Esophagus squamous epithelium (tissue), 5 donors: ENCODE results near the gene EEF1A2. TPM values are rescaled to one million over a fixed set of nuclear protein-coding genes. Genes with fewer than 3 reads are reported as not detected.

Experiments
- DNase-seq: peaks from one replicate; lab custom pipeline; 2025; lab: John Stamatoyannopoulos, UW
- H3K27ac ChIP-seq, 4 donors: fragments of 200-600 bp; sonication (generic); one replicate each; pipeline ENCODE4 v1.5.1; 2016 to 2019; ENCODE audit warnings: mild to moderate bottlenecking in 1 of 4
- H3K27me3 ChIP-seq, 4 donors: fragments of 200-600 bp; sonication (generic); 1 replicate in 3 of 4; 2 replicates in 1 of 4; pipeline versions ENCODE4 v1.5.1 to v1.6.0; 2017 to 2021; ENCODE audit warnings: antibody characterized with exemption in 1 of 4
- H3K36me3 ChIP-seq, 3 donors: fragments of 200-600 bp; sonication (generic); one replicate each; pipeline ENCODE4 v1.5.1; 2016 to 2019
- H3K4me1 ChIP-seq, 3 donors: fragments of 200-600 bp; sonication (generic); one replicate each; pipeline ENCODE4 v1.5.1; 2017 to 2019
- H3K4me3 ChIP-seq, 4 donors: fragments of 200-600 bp; sonication (generic); 1 replicate in 3 of 4; 2 replicates in 1 of 4; pipeline ENCODE4 v1.5.1; 2016 to 2019; ENCODE audit warnings: mild to moderate bottlenecking in 2 of 4, moderate library complexity in 1 of 4
- H3K9me3 ChIP-seq, 3 donors: fragments of 200-600 bp; sonication (generic); one replicate each; pipeline ENCODE4 v1.5.1; 2016 to 2019
- POLR2A ChIP-seq, 4 donors: fragments of 450-650 bp; IDR thresholded peaks; one replicate each; pipeline ENCODE4 v1.6.1; 2017; ENCODE audit warnings: antibody characterized with exemption in 4 of 4, mild to moderate bottlenecking in 4 of 4, moderate library complexity in 3 of 4
- WGBS, 2 donors: methylation state at CpG; one replicate each; pipeline ENCODE4 v1.1.5; 2018; 5-methylcytosine and 5-hydroxymethylcytosine counted together
- intact Hi-C: fragments of 100-400 bp; cut with DNase I; formaldehyde crosslinking; loops from one replicate; pipeline ENCODE4 v1.15.0; 2022
- total RNA-seq, 4 donors: library from RNA; depleted of rRNA; stranded (reverse); fragments of >200 nt; gene quantifications; one replicate each; pipeline ENCODE4 v1.1.0, GENCODE V29; 2016
- TF ChIP-seq, protein P1 (sequence below), 6 experiments: fragments of 450-650 bp in 4 of 6; fragments of 200-600 bp in 2 of 6; sonication (generic) in 2 of 6; IDR thresholded peaks; one replicate each; pipeline ENCODE4 v1.5.1; 2016 to 2019; ENCODE audit warnings: antibody characterized with exemption in 6 of 6, mild to moderate bottlenecking in 4 of 6, moderate library complexity in 4 of 6
- donor health status: DM: yes; HTN: yes; CAD: no.

The EEF1A2 gene
- total RNA-seq, 4 donors from 2014 or later, result 0.44 to 3.1 (median 1.9) TPM

GRCh38 chr20:63471002-63471716 lies 27.7 kb downstream of the EEF1A2 start:
- no peak overlapping the region for H3K27ac ChIP-seq
- peak overlapping the region in 1 of 4 donors; percentile 47 for H3K4me3 ChIP-seq
- peaks cover 9 to 16% (median 11%) of the 10 kb centered on the region in 3 donors for H3K4me1 ChIP-seq
- 33 to 37% methylated on average over 3 to 7 of the region's 46 CpGs for WGBS, 2 donors
- H3K27me3 ChIP-seq, result peaks cover 13 to 99% (median 30%) of the 10 kb centered on the region in 4 donors
- intact Hi-C loops, result no loop called here
- H3K9me3 ChIP-seq, result no peaks in the 10 kb centered on the region
- TF ChIP-seq, protein P1, sequence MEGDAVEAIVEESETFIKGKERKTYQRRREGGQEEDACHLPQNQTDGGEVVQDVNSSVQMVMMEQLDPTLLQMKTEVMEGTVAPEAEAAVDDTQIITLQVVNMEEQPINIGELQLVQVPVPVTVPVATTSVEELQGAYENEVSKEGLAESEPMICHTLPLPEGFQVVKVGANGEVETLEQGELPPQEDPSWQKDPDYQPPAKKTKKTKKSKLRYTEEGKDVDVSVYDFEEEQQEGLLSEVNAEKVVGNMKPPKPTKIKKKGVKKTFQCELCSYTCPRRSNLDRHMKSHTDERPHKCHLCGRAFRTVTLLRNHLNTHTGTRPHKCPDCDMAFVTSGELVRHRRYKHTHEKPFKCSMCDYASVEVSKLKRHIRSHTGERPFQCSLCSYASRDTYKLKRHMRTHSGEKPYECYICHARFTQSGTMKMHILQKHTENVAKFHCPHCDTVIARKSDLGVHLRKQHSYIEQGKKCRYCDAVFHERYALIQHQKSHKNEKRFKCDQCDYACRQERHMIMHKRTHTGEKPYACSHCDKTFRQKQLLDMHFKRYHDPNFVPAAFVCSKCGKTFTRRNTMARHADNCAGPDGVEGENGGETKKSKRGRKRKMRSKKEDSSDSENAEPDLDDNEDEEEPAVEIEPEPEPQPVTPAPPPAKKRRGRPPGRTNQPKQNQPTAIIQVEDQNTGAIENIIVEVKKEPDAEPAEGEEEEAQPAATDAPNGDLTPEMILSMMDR (IDR thresholded peaks at IDR 0.05), result no peak
- TF ChIP-seq POLR2A (IDR thresholded peaks at IDR 0.05), result no peak
- H3K36me3 ChIP-seq, result no peaks in the 10 kb centered on the region
- DNase-seq, result no peak

GRCh38 chr20:63470410-63470809 lies 28.5 kb downstream of the EEF1A2 start:
- no peaks in the 10 kb centered on the region for H3K36me3 ChIP-seq
- intact Hi-C loops, result no loop called here
- H3K4me1 ChIP-seq, result peaks cover 9 to 16% (median 11%) of the 10 kb centered on the region in 3 donors
- 59% methylated on average over 8 of the region's 10 CpGs; no CpG with 5 or more reads in 1 of the 2 donors for WGBS, 2 donors
- no peak for DNase-seq
- H3K27ac ChIP-seq, result no peak overlapping the region
- no peak overlapping the region for H3K4me3 ChIP-seq
- peaks cover 13 to 99% (median 29%) of the 10 kb centered on the region in 4 donors for H3K27me3 ChIP-seq
- H3K9me3 ChIP-seq, result no peaks in the 10 kb centered on the region
- no peak for TF ChIP-seq POLR2A (IDR thresholded peaks at IDR 0.05)
- TF ChIP-seq, protein P1 (IDR thresholded peaks at IDR 0.05), result no peak

DNA sequence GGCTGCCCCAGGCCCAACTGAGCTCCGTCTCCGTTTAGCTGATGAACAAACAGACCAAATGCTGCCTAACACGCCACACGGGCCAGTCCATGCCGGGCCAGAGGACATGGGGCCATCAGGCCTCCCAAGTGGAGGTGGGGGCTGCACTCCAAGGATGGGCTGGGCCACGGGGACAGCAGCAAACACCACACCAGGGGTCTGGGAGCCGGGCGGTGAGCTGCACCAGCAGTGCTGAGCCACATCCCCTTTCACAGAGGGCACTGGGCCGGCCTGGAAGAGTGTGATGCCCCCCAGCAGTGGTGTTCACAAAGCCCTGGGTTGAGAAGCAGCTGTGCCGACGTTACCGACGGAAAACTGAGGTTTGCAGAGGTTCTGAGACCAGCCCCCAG lies 29.2 kb downstream of the EEF1A2 start:
- Histone ChIP-seq H3K9me3 (no peaks in the 10 kb centered on the region), H3K4me3 (no peak overlapping the region), H3K4me1 (peaks cover 9 to 16% (median 11%) of the 10 kb centered on the region in 3 donors), H3K27ac (no peak overlapping the region), H3K36me3 (no peaks in the 10 kb centered on the region), H3K27me3 (peaks cover 13 to 99% (median 26%) of the 10 kb centered on the region in 4 donors)
- 70% methylated on average over 3 of the region's 13 CpGs; no CpG with 5 or more reads in 1 of the 2 donors for WGBS, 2 donors
- TF ChIP-seq, protein P1 (IDR thresholded peaks at IDR 0.05), result no peak
- no peak for TF ChIP-seq POLR2A (IDR thresholded peaks at IDR 0.05)
- DNase-seq, result no peak
- intact Hi-C loops, result no loop called here

DNA sequence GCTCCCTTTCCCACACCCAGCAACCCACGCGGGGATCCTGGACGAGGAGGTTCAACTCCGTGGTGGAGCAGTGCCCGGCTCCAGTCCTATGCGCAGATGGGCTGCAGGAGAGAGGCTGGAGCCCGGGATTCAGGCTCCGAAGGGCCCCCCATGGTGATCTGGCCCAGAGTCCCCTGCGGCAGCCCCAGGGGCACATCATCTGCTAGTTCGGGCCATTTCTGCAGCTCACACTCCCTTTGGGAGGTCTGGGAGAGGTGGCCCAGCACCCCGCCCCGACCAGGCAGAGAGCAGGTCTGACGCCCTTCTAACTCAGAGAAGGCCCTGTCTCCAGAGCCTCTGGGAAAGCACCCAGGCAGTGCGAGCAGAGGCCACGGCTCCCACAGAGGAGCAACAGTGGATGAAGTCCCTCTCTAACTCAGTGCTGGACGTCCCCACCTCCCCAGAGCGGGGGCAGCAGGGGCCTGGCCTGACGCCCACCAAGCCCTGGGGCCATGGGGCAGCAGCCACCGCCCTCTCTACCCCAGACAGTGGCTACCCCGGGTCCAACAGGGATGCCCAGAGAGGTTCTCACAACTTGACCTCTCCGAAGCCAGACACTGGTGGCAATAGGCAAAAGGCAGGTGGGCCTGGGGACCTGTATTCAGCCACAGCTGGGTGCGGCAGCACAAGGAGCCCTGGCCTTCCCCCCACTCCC lies 29.7 kb downstream of the EEF1A2 start:
- H3K27ac ChIP-seq, result no peak overlapping the region
- intact Hi-C loops, result no loop called here
- peaks cover 9 to 16% (median 11%) of the 10 kb centered on the region in 3 donors for H3K4me1 ChIP-seq
- no peaks in the 10 kb centered on the region for H3K36me3 ChIP-seq
- TF ChIP-seq, protein P1 (IDR thresholded peaks at IDR 0.05), result no peak
- TF ChIP-seq POLR2A (IDR thresholded peaks at IDR 0.05), result no peak
- H3K4me3 ChIP-seq, result no peak overlapping the region
- WGBS, 2 donors, result 33 to 68% methylated on average over 1 to 5 of the region's 22 CpGs
- DNase-seq, result no peak
- peaks cover 13 to 99% (median 24%) of the 10 kb centered on the region in 4 donors for H3K27me3 ChIP-seq
- H3K9me3 ChIP-seq, result no peaks in the 10 kb centered on the region

DNA sequence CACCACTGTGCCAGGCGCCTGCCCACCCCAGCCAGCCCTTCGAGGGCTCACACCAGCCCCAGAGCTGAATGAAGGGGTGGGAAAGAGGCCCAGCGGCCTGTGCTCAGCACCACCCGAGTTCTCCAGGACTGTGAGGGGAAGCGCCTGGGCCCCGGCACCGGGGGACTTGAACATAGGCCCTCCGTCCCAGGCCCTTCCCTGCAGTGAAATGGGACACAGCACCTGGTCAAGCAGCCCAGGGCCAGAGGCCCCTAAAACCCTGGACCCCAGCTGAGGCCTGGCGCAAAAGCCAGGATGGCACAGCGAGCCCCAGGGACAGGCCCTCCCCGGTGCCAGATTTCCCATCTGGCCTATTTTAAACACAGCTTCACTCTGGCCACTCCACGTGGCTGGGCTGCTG lies 30.5 kb downstream of the EEF1A2 start:
- H3K9me3 ChIP-seq, result no peaks in the 10 kb centered on the region
- H3K4me1 ChIP-seq, result peaks cover 9 to 16% (median 11%) of the 10 kb centered on the region in 3 donors
- intact Hi-C loops, result no loop called here
- WGBS, 2 donors, result 57 to 100% methylated on average over 1 to 4 of the region's 12 CpGs
- no peak overlapping the region for H3K4me3 ChIP-seq
- DNase-seq, result no peak
- H3K27me3 ChIP-seq, result peaks cover 13 to 99% (median 21%) of the 10 kb centered on the region in 4 donors
- H3K36me3 ChIP-seq, result no peaks in the 10 kb centered on the region
- no peak for TF ChIP-seq POLR2A (IDR thresholded peaks at IDR 0.05)
- TF ChIP-seq, protein P1 (IDR thresholded peaks at IDR 0.05), result no peak
- H3K27ac ChIP-seq, result no peak overlapping the region
